ENCODE results near the gene STARD7.

The STARD7 gene

DNA sequence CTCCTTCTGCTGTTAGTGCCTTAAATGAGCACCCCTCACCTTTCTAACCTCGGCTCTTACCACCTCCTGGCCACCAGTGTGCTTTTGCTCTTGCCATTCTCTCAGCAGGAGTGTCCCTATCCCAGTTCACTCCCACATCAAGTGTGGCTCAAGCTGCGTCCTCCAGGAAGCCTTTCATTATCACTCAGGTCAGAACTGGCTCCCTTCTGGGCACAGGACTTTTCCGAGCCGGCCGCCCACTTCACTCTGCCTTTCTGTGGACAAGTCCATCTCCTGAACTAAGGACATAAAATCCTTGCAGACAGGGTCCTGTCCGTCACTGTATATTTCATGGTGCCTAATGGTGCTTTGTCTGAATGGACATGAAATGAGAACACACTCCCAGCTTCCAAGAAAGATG lies 41.6 kb upstream of the STARD7 start:
- DNase-seq (ENCODE audit: low read depth): no peak
- no peak overlapping the region for H3K4me3 ChIP-seq (ENCODE audit: low read depth, low read length)
- no peak for TF ChIP-seq CTCF (IDR thresholded peaks at IDR 0.05; ENCODE audit: insufficient read depth, low read depth, low read length, missing control alignments)

DNA sequence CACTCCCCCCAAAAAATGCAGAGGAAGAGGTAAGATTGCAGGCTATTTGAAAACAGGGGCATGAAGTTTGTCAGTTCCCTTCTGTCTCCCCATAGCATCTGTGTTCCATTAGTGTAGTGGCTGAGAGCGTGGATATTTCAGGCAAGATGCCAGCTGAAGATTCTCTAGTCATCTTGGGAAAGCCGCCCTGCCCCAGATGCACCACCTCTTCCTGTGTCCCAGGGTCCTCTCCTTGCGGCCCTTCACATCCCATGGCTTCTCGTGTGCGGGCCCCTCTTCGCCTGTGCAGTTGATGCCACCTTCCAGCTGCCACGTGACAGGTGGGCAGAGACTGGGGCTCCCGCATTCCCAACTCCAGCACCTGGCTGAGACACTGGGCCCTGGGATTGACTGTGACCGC lies 41.0 kb upstream of the STARD7 start:
- TF ChIP-seq CTCF (IDR thresholded peaks at IDR 0.05; ENCODE audit: insufficient read depth, low read depth, low read length, missing control alignments): no peak
- no peak for DNase-seq (ENCODE audit: low read depth)
- H3K4me3 ChIP-seq (ENCODE audit: low read depth, low read length): no peak overlapping the region

GRCh38 chr2:96248624-96249023 lies 40.0 kb upstream of the STARD7 start:
- no peak for DNase-seq (ENCODE audit: low read depth)
- H3K4me3 ChIP-seq (ENCODE audit: low read depth, low read length): no peak overlapping the region
- no peak for TF ChIP-seq CTCF (IDR thresholded peaks at IDR 0.05; ENCODE audit: insufficient read depth, low read depth, low read length, missing control alignments)

DNA sequence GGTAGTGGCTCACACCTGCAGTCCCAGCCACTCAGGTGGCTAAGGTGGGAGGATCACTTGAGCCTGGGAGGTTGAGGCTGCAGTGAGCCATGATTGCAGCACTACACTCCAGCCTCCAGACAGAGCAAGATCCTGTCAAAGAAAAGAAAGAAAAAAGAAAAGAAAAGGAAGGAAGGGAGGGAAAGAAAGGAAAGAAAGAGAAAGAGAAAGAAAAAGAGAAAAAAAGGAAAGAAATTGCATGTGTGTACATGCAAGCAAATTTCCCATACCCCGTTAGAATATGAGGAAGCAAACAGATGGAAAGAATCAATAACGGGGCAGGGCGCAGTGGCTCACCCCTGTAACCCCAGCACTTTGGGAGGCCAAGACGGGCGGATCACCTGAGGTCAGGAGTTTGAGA lies 39.3 kb upstream of the STARD7 start:
- TF ChIP-seq CTCF (IDR thresholded peaks at IDR 0.05; ENCODE audit: insufficient read depth, low read depth, low read length, missing control alignments): no peak
- DNase-seq (ENCODE audit: low read depth): no peak
- H3K4me3 ChIP-seq (ENCODE audit: low read depth, low read length): no peak overlapping the region

DNA sequence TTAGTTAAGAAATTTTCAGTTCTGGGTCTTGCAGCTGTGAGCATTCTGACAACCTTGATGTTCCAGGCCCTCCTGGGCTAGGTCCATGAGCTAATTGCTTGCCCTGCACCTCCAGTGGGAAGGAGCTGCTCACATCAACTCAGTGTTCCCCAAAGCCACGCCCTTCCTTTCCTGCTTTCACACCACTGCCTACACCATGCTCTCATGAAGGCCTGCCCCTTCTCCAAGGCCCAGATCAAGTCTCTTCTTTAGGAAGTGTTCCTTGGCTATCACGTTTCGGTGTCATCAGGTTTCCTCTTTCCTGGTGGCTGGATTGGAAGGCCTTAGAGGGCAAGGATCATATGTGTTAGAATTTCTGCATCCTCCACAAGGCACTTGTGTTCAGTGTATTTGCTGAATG lies 38.4 kb upstream of the STARD7 start:
- no peak overlapping the region for H3K4me3 ChIP-seq (ENCODE audit: low read depth, low read length)
- no peak for DNase-seq (ENCODE audit: low read depth)
- TF ChIP-seq CTCF (IDR thresholded peaks at IDR 0.05; ENCODE audit: insufficient read depth, low read depth, low read length, missing control alignments): no peak

- no peak overlapping the region for H3K4me3 ChIP-seq (ENCODE audit: low read depth, low read length)
- no peak for DNase-seq (ENCODE audit: low read depth)
- TF ChIP-seq CTCF (IDR thresholded peaks at IDR 0.05; ENCODE audit: insufficient read depth, low read depth, low read length, missing control alignments): no peak
These were observed 37.2 kb upstream of the STARD7 start for GRCh38 chr2:96245609-96246390.

- H3K4me3 ChIP-seq (ENCODE audit: low read depth, low read length): no peak overlapping the region
- no peak for TF ChIP-seq CTCF (IDR thresholded peaks at IDR 0.05; ENCODE audit: insufficient read depth, low read depth, low read length, missing control alignments)
- no peak for DNase-seq (ENCODE audit: low read depth)
These were observed 35.2 kb upstream of the STARD7 start for GRCh38 chr2:96243843-96244242.

Measured in GM12865 (cell line).